Measurements from ENCODE around the gene TSHZ2. TPM values are rescaled to one million over a fixed set of nuclear protein-coding genes. Genes with fewer than 3 reads are reported as not detected.

Gene TSHZ2
- total and polyA plus RNA-seq, 12 donors = 1.5 to 6.2 (median 4.5) TPM

DNA sequence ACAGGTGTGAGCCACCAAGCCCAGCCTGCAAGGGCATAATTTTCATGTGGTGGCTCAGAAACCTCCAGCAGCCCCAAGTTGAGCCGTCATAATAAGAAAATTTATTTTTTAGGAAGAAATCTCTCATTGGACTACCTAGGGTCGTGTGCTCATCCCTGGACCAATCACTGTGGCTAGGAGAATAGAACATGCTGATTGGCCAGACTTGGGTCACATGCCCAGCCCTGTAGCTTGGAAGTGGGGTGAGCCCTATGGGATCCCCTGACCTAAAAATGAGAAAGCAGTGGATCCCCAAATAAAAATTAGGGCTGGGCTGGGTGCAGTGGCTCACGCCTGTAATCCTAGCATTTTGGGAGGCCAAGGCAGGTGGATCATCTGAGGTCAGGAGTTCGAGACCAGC is 466.2 kb downstream of the TSHZ2 start:
- no peaks in the 10 kb centered on the region for H3K4me1 ChIP-seq
- intact Hi-C loops (cut with DNase I) = no loop called here
- no peak overlapping the region for H3K27ac ChIP-seq
- 93 to 96% methylated on average over 4 of the region's 4 CpGs for WGBS, 2 donors
- TF ChIP-seq, protein P1, sequence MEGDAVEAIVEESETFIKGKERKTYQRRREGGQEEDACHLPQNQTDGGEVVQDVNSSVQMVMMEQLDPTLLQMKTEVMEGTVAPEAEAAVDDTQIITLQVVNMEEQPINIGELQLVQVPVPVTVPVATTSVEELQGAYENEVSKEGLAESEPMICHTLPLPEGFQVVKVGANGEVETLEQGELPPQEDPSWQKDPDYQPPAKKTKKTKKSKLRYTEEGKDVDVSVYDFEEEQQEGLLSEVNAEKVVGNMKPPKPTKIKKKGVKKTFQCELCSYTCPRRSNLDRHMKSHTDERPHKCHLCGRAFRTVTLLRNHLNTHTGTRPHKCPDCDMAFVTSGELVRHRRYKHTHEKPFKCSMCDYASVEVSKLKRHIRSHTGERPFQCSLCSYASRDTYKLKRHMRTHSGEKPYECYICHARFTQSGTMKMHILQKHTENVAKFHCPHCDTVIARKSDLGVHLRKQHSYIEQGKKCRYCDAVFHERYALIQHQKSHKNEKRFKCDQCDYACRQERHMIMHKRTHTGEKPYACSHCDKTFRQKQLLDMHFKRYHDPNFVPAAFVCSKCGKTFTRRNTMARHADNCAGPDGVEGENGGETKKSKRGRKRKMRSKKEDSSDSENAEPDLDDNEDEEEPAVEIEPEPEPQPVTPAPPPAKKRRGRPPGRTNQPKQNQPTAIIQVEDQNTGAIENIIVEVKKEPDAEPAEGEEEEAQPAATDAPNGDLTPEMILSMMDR (IDR thresholded peaks at IDR 0.05) = no peak
- no peak for ATAC-seq
- DNase-seq = no peak
- H3K9me3 ChIP-seq = no peaks in the 10 kb centered on the region
- no peak overlapping the region for H3K4me3 ChIP-seq
- H3K36me3 ChIP-seq = no peaks in the 10 kb centered on the region
- H3K27me3 ChIP-seq = peaks cover 0 to 5% (median 0%) of the 10 kb centered on the region in 7 donors

- 86 to 97% methylated on average over 1 of the region's 1 CpG for WGBS, 2 donors
Measured at GRCh38 chr20:53439046-53439445, 466.9 kb downstream of the TSHZ2 start.

DNA sequence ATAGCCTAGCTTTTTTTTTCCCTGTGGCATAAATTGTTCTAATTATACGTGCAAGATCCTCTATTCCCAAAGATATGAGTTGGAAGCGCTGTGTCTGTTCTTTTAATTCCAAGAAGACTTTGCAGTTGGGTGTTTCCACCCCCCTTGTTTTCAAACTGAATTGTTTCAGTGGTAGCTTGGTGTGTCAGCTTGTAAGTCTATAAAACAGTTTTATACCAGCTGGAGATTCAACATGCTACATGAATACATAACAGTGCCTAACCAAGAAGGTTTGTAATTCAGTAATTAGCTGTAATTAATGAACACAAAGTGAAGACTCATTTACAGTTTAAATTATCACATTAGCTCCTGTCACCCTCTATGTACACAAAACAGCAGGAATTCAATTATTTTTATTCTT is 467.5 kb downstream of the TSHZ2 start:
- Histone ChIP-seq H3K4me1 (peaks cover 0 to 8% (median 0%) of the 10 kb centered on the region in 9 donors), H3K4me3 (no peak overlapping the region), H3K9me3 (no peaks in the 10 kb centered on the region), H3K36me3 (no peaks in the 10 kb centered on the region), H3K27me3 (peaks cover 0 to 5% (median 0%) of the 10 kb centered on the region in 7 donors), H3K27ac (no peak overlapping the region)
- intact Hi-C loops (cut with DNase I) = no loop called here
- ATAC-seq (no peak), DNase-seq (no peak)
- 82 to 84% methylated on average over 2 of the region's 2 CpGs for WGBS, 2 donors
- TF ChIP-seq, protein P1 (IDR thresholded peaks at IDR 0.05) = no peak

More at GRCh38 chr20:53439046-53439445, 466.9 kb downstream of the TSHZ2 start:
- Histone ChIP-seq H3K36me3 (no peaks in the 10 kb centered on the region), H3K4me3 (no peak overlapping the region), H3K27me3 (peaks cover 0 to 5% (median 0%) of the 10 kb centered on the region in 7 donors), H3K4me1 (peaks cover 0 to 2% (median 0%) of the 10 kb centered on the region in 9 donors), H3K27ac (no peak overlapping the region), H3K9me3 (no peaks in the 10 kb centered on the region)
- TF ChIP-seq, protein P1 (IDR thresholded peaks at IDR 0.05) = no peak
- ATAC-seq = no peak
- intact Hi-C loops (cut with DNase I) = no loop called here
- no peak for DNase-seq

DNA sequence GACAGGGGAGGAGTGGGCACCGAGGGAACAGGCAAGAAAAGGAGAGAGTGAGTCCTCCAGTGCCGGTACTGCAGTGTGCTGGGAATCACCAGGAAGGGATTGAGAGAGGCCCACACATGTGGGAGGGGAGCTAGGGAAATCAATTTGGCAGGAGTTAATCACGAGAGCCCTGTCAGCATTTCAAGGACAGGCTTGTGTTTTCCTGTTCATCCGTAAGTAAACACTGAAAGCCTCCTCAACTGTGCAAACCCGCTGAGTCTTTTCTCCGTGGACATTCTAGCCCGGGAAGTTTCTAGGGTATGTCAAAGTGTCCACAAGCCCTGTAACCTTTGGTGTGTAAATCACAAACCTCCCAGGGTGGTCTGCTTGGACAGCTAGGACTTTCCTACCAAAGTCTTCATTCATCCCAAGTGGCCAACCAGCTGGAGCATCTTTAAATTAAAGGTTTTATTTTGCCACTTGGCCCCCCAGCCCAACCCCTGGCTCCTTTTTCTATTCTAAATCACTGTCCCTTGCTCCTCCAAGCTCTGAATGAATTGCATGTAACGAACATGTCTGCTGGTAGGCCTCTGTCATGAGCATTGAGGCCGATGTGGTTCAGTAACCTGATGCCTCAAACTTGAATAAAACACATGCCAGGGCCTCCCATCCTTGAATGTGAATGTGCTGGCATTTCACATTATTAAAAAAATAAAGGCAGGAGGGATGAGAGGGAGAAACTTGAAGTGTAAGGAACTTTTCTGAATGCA is 472.4 kb downstream of the TSHZ2 start:
- Histone ChIP-seq H3K4me1 (peaks cover 0 to 16% (median 0%) of the 10 kb centered on the region in 9 donors), H3K27me3 (peaks cover 0 to 5% (median 0%) of the 10 kb centered on the region in 7 donors), H3K36me3 (no peaks in the 10 kb centered on the region), H3K9me3 (peaks cover 0 to 28% (median 13%) of the 10 kb centered on the region in 11 donors), H3K27ac (no peak overlapping the region), H3K4me3 (no peak overlapping the region)
- 23 to 28% methylated on average over 9 of the region's 9 CpGs for WGBS, 2 donors
- DNase-seq (no peak), ATAC-seq (peak in 5 of 8 donors; percentile 47 to 67 (median 50))
- intact Hi-C loops (cut with DNase I) = no loop called here
- TF ChIP-seq, protein P1 (IDR thresholded peaks at IDR 0.05) = no peak

Data from heart right ventricle (tissue), 16 donors.